SK-N-MC (cell line): ENCODE data around the gene SEC23B.

Source experiments
- EZH2 ChIP-seq: fragments of 200-600 bp; sonication (generic); IDR thresholded peaks from one replicate; pipeline ENCODE4 v1.6.1; 2017; ENCODE audit warnings: antibody characterized with exemption
- POLR2AphosphoS5 ChIP-seq: IDR thresholded peaks from 2 replicates; pipeline ENCODE4 v1.6.1; 2012; ENCODE audit warnings: mild to moderate bottlenecking, low read depth, low read length, borderline replicate concordance

DNA sequence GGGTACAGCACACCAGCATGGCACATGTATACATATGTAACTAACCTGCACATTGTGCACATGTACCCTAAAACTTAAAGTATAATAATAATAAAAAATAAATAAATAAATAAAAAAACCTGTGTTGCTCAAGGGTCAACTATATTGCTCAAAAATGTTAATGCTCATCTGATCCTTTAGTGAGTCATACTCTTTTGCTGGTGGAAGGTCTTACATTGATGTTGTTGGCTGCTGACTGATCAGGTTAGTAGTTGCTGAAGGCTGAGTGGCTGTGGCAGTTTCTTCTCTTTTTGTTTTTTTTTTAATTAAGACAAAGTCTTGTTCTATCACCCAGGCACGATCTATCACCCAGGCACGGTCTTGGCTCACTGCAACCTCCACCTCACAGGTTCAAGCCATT lies 29.9 kb downstream of the SEC23B start:
- TF ChIP-seq EZH2 (no peak), POLR2AphosphoS5 (no peak)
